Adipocyte (in vitro differentiated cells): ENCODE results near the gene OR10AD1.
A peak's percentile ranks its signal among the peaks of the same experiment; 100 is the strongest.
"Not testable (repeated sequence)": the region's sequence is repeated elsewhere in the genome, so short reads cannot be mapped to it uniquely, and the experiment has no call there.

Source experiments
- DNase-seq: peaks from one replicate; pipeline ENCODE4 v3.0.0-alpha.2; 2015; ENCODE audit warnings: low read depth
- H3K27me3 ChIP-seq: replicated peaks from 2 replicates; pipeline ENCODE4 v1.7.0; 2013; ENCODE audit warnings: mild to moderate bottlenecking, low read length, moderate library complexity; ENCODE audit not compliant: control insufficient read depth, insufficient read depth
- H3K36me3 ChIP-seq: 2 replicates; pipeline ENCODE4 v1.7.0; 2013; ENCODE audit warnings: low read length, mild to moderate bottlenecking, moderate library complexity; ENCODE audit not compliant: control insufficient read depth, insufficient read depth, severe bottlenecking
- H3K4me1 ChIP-seq: 2 replicates; pipeline ENCODE4 v1.7.0; 2013; ENCODE audit warnings: mild to moderate bottlenecking, low read length, moderate library complexity; ENCODE audit not compliant: control insufficient read depth, insufficient read depth
- H3K4me3 ChIP-seq: 2 replicates; pipeline ENCODE4 v1.7.0; 2013; ENCODE audit warnings: mild to moderate bottlenecking, low read length, moderate library complexity
- H3K9ac ChIP-seq: 2 replicates; pipeline ENCODE4 v1.7.0; 2013; ENCODE audit warnings: mild to moderate bottlenecking, low read length, moderate library complexity
- H3K9me3 ChIP-seq: 2 replicates; pipeline ENCODE4 v1.7.0; 2013; ENCODE audit warnings: mild to moderate bottlenecking, low read length, moderate library complexity; ENCODE audit not compliant: control insufficient read depth

The OR10AD1 gene

DNA sequence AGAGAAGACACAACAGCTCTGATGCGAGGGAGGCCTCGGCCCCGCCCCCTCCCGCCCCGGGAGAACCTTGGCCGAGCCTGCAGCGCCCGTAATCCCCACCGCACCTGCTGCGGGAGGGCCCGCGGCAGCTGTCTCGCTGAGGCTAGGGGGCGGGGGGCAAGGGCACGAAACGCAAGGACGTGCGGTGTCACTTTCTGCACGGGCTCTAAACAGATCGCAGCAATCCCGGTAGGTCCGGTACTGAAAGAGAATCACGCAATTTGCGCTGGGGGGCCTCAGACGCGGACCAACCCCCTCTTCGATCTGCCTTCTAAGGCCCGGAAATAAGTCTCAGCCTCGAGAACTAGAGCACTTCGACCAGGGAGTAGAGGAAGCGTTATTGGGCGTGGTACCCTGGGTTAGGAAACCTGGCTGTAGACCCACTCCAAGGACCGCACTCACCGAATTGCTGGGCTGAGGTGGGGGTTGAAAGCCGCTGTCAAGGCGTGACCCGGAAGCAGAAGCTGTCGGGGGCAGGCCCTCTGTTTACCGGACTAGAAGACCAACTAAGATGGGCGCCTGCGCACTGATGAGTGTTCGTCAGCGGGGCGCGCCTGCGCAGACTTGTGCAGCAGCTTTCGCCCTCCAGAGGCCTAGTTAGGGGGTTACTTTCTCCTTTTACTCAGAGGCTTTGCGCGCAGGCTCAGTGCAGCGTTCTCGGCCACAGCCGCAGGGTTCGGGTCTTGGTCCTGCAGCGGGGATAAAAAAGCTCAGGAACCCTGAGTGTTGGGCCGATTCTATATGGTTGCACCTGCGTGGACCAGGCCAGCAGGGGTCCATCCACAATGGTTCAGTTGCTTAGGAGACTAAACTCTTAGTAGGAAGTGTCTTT lies 45.8 kb downstream of the OR10AD1 start, which contains the start of gene ASB8:
ASB8 (minus strand) TSS at position 498 of the 871 bp plus-strand sequence. CDS start 4,019 bp downstream, outside the sequence.
- peak; percentile 100 for DNase-seq
- peak within 1 kb of the TSS; percentile 93 for H3K9ac ChIP-seq
- H3K36me3 ChIP-seq: peaks cover 14% of the 10 kb centered on the region
- H3K9me3 ChIP-seq: no peaks in the 10 kb centered on the region
- peaks cover 5% of the 10 kb centered on the region for H3K27me3 ChIP-seq
- peaks cover 28% of the 10 kb centered on the region for H3K4me1 ChIP-seq
- H3K4me3 ChIP-seq: peak within 1 kb of the TSS; percentile 98

- peak overlapping the region; percentile 98 for H3K4me3 ChIP-seq
- peaks cover 18% of the 10 kb centered on the region for H3K36me3 ChIP-seq
- H3K9me3 ChIP-seq: no peaks in the 10 kb centered on the region
- peaks cover 28% of the 10 kb centered on the region for H3K4me1 ChIP-seq
- H3K9ac ChIP-seq: peak overlapping the region; percentile 93
- peaks cover 2% of the 10 kb centered on the region for H3K27me3 ChIP-seq
- DNase-seq: no peak
These were observed 46.5 kb downstream of the OR10AD1 start for GRCh38 chr12:48156652-48157017.

DNA sequence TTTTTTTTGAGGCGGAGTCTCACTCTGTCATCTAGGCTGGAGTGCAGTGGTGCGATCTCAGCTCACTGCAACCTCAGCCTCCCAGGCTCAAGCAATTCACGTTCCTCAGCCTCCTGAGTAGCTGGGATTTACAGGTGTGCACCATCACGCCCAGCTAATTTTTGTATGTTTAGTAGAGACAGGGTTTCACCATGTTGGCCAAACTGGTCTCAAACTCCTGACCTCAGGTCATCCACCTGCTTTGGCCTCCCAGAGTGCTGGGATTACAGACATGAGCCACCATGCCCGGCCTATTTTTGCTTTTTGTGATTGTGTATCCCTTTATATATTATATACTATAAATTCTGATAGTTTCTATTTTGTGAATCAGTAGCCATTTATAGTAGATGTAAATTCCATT lies 47.3 kb downstream of the OR10AD1 start:
- not testable (repeated sequence) for DNase-seq, H3K4me3 ChIP-seq, H3K9ac ChIP-seq, H3K9me3 ChIP-seq, H3K27me3 ChIP-seq
- peaks cover 26% of the 10 kb centered on the region for H3K36me3 ChIP-seq
- peaks cover 23% of the 10 kb centered on the region for H3K4me1 ChIP-seq
